Right ventricle myocardium inferior (tissue), 1 donor: Measurements from ENCODE around the gene MRTFB. TPM values are rescaled to one million over a fixed set of nuclear protein-coding genes. Genes with fewer than 3 reads are reported as not detected.
A peak's percentile ranks its signal among the peaks of the same experiment; 100 is the strongest.

ENCODE experiments used
- ATAC-seq: fragments of 200-7000 bp; cut with Tn5 transposase; one replicate; pipeline ENCODE4 v1.9.1; 2020; ENCODE audit warnings: mild to moderate bottlenecking, moderate library complexity
- DNase-seq: peaks from one replicate; pipeline ENCODE4 v3.0.0; 2021; ENCODE audit errors: missing footprints
- intact Hi-C: fragments of 100-400 bp; cut with DNase I; formaldehyde crosslinking; loops from one replicate; pipeline ENCODE4 v1.11.0; 2022
- total RNA-seq: library from RNA; stranded (reverse); fragmentation: NEBNext Ultra II Directional; extraction: Animal tissue kit (Norgen Biotek cat#: 25700); gene quantifications from one replicate; pipeline ENCODE4 v1.2.1, GENCODE V29; 2021
- donor health status: DM: no; HTN: yes; CAD: no; lungs with severe emphysema.

Gene MRTFB
- total RNA-seq, 1 donor from 2014 or later: 23.8 TPM

GRCh38 chr16:14240219-14240843 lies 169.2 kb downstream of the MRTFB start:
- ATAC-seq: no peak
- DNase-seq: no peak
- intact Hi-C loops: no loop called here

DNA sequence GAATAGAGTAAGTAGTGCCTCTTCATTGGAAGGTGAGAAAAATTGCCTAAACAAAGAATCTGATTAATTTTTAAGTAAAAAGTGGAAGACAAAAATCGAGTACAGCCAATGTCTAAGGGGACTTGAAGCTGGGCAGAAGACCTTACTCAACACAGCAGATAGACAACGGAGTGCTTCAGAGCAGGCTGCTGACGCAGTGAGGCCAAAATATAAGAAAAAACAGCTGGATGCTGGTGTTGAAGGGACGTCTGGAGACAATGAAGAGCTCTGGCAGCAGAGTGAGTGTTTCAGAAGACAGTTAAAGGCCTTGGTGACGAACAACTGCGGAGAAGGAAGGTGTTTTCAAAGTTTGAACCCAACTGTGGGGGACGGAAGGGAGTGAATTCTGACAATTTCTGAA lies 169.8 kb downstream of the MRTFB start:
- intact Hi-C loops: no loop called here
- DNase-seq (no peak), ATAC-seq (peak; percentile 57)

GRCh38 chr16:14241631-14242030 lies 170.5 kb downstream of the MRTFB start:
- ATAC-seq (peak; percentile 63), DNase-seq (no peak)
- intact Hi-C loops: no loop called here

DNA sequence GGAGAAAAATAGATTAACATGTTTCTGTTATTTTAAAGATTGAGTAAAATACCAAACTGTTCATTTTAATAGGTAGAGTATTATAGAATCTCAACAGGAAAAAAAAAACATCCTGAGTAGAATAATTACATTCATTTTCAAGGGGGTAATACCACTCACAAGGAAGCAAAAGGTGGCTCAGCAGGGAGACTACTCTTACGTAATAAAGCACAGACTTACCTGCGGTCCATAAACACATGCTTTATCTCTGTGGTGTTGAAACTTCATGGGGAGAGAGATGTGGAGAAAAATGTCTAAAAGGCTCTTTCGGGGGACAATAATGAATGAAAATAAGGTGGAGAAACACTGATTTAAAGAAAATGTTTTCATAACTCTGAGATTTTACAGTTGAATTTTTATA lies 171.7 kb downstream of the MRTFB start:
- intact Hi-C loops: no loop called here
- DNase-seq (no peak), ATAC-seq (no peak)

DNA sequence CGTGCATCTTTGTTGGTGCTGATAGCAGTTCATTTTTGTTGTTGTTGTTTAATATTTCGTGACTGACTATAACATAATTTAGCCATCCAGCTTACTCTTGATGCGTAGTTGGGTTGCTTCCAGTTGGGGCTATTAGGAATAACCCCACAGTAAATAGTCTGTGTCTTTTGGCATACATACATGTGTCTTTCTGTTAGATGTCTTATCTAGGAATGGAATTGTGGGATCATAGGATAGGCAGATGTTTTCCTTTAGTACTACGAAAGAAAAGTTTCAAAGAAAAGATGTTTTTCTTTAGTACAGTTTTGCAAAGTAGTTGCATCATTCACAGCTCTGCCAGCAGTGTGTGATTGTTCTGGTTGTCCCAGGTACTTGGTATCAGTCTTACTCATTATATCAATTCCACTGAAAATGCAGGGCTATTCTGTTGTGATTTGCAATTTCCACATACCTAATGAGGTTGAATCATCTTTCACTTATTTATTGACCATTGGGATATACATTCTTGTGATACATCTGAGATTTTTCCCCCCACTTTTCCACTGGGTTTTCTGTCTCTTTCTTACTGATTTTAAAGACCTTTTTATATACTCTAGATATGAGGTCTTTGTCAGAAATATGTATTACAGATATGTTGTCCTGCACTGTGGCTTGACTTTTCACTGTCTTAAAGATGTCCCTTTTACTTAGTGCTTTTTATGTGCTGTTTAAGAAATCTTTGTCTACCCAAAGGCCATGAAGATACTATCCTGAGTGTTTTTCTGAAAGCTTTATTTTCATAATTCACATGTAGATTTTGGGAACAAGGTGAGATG lies 173.3 kb downstream of the MRTFB start:
- intact Hi-C loops: loop anchor here (5.0 kb wide), 1 partner anchor 322 kb away; the partner anchor contains the start of gene ERCC4
- ATAC-seq (no peak), DNase-seq (no peak)

- DNase-seq (no peak), ATAC-seq (no peak)
- intact Hi-C loops: loop anchor here (5.0 kb wide), 1 partner anchor 326 kb away; the partner anchor contains the start of gene ERCC4
Observed at GRCh38 chr16:14248791-14249190, 177.7 kb downstream of the MRTFB start.

DNA sequence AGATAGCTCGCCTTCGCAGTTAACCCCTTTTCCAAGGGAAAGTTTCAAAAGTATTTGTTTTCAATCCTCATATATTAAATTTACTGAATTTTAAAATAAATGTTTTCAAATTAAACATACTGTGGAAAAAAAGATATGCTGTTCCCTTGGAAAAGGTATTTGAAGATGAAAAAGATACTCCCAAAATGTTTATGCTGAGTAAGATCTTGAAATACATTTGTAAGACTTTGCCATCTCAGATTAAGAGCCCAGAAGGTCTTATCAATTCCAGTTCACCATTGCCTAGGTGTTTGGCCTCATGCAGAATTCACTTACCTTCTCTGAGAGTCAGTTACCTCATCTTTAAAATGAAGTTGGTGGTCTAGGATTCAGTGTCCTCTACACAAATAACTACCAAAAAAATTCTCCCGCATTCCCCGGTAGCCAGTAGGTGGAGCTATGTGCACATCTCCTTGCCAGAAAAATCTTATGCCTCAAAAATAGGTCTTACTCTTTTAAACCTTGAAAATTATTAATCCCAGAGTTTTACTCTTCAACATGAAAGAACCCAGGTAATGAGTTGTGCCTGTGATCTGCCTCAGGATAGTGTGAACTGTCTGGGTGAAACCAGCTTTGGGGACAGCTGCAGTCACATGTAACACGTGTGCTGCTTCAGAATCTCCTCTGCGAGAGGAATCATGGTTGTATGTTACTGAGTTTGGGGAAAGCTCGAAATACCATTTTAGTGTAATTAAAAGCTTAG lies 178.3 kb downstream of the MRTFB start:
- intact Hi-C loops: loop anchor here (2.0 to 5.0 kb wide), 2 partner anchors 281 to 327 kb away; partner anchors contain the start of gene ERCC4
- ATAC-seq: no peak
- DNase-seq: no peak

DNA sequence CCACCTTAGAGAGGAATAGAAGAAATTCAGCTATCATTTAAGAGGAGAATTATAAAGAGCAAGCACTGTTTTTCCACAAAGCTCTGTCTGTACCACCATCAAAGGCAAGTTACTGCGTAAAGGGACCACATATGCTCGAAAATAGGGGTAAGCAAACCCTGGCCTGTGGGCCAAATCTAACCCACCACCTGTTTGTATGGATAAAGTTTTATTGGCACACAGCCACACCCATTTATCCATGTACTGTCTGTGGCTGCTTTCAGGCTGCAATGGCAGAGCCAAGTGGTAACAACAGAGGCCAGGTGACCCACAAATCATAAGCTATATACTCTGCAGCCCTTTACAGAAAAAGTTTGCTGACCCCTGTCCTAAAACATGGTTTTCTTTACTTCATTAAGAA lies 180.3 kb downstream of the MRTFB start:
- intact Hi-C loops: loop anchor here (2.0 kb wide), 1 partner anchor 279 kb away; no protein-coding TSS in a partner anchor
- ATAC-seq (no peak), DNase-seq (no peak)

- intact Hi-C loops: no loop called here
- ATAC-seq (no peak), DNase-seq (no peak)
Observed at GRCh38 chr16:14252860-14253259, 181.7 kb downstream of the MRTFB start.

DNA sequence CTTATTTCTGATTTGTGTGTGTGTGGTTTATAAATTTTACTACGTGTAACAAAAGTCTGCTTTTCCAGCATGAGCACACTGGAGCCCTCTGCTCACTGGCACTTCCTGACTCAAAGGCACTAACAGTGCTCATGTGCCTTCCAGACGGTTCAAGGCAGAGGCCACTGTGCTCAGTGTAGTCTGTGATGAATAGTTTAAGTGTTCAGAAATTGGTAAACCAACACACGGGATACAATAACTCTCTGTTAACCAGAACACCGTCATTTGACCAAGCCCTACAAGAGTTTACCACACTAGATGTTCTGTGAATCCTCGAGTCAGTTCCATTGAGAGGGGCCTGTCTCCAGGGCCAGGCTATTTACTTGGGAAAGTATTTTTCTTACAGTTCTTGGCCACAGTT lies 191.9 kb downstream of the MRTFB start:
- DNase-seq (no peak), ATAC-seq (no peak)
- intact Hi-C loops: no loop called here

DNA sequence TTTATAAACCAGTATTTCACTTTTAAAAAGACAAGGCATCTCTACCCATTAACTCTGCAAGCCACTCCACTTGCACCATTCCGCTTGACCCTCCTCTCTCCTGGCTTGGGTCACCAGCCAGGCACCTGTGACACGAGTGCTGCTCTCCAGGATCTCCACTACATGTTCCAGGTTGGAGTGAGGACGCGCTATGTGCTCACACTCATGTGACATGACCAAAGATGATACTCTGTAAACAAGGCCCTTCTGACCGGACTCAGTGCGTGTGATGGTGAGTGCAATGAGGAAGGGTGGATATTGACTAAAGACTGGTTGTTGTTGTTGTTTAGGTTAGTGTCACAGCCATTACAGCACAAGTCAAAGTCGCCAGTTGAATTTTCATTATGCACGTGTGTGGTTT lies 192.7 kb downstream of the MRTFB start:
- intact Hi-C loops: no loop called here
- DNase-seq (no peak), ATAC-seq (no peak)

- ATAC-seq (no peak), DNase-seq (no peak)
- intact Hi-C loops: no loop called here
Observed at GRCh38 chr16:14264327-14264943, 193.3 kb downstream of the MRTFB start.

GRCh38 chr16:14268073-14268472 lies 197.0 kb downstream of the MRTFB start:
- intact Hi-C loops: no loop called here
- no peak for DNase-seq
- no peak for ATAC-seq

DNA sequence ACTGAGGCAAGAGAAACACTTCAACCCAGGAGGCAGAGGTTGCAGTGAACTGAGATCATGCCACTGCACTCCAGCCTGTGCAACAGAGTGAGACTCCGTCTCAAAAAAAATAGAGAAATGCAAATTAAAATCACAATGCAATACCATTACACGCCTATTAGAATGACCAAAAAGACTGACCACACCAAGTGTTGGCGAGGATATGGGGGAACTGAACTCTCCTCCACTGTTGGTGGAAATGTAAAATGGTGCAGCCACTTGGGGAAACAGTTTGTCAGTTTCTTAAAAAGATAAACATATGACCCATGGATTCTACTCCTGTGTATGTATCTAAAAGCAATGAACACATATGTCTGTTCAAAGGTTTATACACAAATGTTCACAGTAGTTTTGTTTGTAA lies 204.8 kb downstream of the MRTFB start:
- intact Hi-C loops: no loop called here
- no peak for DNase-seq
- no peak for ATAC-seq

DNA sequence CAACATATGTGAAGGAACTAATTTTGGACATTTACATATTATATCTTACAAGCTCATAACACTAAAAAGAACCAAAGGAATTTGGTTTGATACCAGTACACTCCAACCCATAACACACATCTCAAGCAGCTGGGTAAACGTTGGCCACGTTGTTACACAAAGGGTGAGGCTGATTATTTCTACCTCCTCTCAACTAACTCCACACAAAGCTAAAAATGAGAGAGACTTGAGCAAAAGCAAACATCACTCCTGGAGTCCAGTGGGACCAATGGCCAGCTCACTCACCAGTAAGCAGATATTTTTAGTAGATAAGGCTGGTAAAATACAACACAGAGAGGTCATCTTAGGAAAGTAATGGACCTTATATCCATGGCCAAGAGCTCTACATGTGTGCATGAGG lies 207.6 kb downstream of the MRTFB start:
- ATAC-seq (no peak), DNase-seq (no peak)
- intact Hi-C loops: no loop called here

GRCh38 chr16:14280541-14280940 lies 209.4 kb downstream of the MRTFB start:
- intact Hi-C loops: no loop called here
- ATAC-seq: no peak
- DNase-seq: no peak

GRCh38 chr16:14283786-14284185 lies 212.7 kb downstream of the MRTFB start:
- no peak for ATAC-seq
- no peak for DNase-seq
- intact Hi-C loops: no loop called here

DNA sequence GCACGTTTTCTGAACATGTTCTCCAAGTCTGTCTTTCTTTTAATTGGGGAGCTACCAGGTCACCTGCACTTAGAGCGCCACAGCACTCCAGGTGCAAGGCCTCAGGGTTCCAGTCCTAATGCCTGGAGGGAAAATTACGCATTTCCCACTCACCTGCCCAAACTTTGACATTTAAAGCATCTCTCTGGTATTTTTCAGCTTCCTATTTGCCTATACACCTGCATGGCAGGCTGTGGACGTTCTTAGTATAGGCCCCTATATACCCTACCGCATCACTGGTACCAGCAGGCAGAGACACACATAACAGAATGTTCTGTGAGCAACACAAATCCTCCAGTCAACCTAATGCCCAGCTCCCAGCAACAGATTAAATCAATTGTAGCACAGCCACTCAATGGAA lies 213.3 kb downstream of the MRTFB start:
- intact Hi-C loops: no loop called here
- no peak for DNase-seq
- ATAC-seq: no peak

DNA sequence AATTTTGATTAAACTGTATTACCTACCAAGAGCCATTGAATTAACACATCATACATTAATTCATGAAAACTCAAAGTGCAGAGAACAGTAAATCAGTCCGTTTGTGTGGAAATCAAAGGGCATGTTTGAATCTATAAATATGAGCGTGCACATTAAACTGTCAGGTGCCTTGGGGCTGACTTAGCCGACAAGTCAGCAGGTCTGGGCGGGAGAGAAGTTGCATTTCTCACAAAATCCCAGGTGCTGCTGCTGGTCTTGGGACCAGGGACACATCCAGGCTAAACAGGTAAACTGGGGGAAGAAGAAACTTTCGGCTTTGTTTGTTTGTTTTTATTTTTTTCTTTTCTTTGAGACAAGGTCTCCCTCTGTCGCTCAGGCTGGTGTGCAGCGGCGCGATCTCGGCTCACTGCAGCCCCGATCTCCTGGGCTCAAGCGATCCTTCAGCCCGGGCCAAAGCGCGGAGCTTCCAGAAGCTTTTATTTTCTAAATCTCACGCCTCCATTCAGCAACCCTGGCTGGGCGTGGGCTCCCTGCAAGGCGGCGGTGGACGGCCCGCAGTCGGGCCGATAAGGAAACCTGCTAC lies 213.9 kb downstream of the MRTFB start:
- DNase-seq: peak; percentile 84
- intact Hi-C loops: loop anchor here (5.0 kb wide), 2 partner anchors 242 to 363 kb away; partner anchors contain the start of gene ERCC4
- ATAC-seq: peak; percentile 63
